GM21360 (cell line): ENCODE measurements around the gene CD300LG.

Experiments used
- ATAC-seq: cut with Tn5 transposase; IDR thresholded peaks from one replicate; pipeline ENCODE4 v1.9.1; 2021; ENCODE audit warnings: mild to moderate bottlenecking, moderate library complexity; ENCODE audit not compliant: unreplicated experiment

Gene CD300LG

DNA sequence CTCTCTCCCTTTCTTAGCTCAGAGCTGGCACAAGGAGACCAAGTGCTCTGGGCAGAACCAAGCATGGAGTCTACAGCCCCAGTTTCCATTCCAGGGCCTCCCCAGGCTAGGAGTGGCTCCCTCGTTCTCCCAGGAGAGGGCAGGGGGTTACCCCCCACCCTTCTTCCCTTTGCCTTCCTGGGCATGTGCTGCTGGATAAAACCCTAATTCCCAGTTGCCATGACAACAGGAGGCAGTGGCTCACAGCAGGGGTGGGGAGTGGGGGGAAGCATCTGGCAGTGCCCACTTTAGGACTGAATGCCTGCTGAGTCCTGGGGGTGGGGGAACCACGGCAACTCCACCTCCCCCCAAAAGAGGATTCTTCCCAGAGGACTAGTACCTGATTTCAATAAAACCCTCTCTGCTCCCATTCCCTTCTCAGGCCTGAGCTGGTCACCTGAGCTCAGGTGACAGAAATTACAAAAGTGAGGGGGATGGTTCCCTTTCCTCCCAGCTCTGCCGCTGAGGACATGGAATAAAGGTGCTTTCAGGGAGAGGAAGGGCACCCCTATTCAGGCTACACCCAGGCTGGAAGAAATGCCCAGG is 58.5 kb downstream of the CD300LG start:
- ATAC-seq, result no peak

DNA sequence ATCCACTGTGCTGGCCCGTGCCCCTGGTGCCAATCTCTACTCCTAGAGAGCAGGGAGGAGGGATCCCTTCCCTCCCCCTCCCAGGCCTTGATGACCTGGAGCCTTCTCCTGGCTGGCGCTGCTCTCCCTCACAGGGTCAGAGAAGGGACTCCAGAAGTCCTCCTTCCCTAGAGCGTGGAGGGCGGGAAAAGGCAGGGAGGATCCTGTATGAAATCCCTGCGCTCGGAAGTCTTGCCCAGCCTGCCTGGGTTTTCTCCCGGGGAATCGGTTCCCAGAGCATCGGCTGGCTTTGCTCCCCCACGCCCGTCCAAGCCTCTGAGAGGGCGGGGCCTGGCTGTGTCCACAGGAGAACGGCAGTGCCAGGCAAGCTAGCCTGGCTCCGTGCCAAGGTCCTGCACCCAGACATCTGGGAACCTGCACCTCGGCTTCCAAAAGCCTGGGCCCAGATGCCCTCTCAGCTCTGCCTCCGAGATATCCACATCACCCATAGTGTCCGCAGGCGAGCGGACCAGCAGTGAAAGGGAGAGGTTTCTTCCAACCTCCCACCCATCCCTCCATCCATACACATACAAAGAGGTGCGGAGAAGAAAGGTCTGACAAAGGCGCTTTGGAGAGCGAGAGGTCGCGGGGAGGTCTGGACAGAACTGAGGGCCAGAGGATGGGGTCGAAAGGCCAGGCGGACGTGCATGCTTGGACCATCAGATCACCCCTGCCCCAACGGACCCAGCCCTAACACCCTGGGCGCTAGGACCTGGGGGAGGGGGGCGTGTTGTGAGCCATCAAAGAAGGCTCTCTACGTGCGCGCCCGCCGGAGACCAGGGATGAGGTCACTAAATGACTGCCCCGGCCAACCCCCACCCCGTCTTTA is 59.2 kb downstream of the CD300LG start:
- no peak for ATAC-seq

DNA sequence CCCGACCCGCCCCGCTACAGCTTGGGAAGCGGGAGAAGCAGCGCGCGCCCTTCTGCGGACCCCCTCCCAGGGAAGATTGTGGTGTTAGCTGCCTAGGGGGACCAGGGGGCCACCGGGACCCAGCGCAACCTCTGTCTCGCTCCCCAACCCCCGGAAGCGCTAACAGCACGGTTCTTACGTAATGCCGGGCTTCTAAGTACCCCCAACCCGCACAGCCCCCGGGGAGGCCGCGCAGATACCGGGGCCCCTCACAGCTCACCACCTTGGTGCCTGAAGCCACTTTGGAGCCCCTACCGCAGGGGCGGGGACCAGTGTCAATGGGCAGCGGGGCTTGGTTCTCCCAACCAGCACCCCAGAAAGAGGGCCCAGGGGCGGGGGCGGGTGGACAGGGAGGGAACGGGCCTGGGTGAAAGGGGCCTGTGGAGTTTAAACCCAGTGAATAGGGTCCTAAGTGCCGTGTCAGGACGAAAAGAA is 60.0 kb downstream of the CD300LG start:
- ATAC-seq, result no peak

DNA sequence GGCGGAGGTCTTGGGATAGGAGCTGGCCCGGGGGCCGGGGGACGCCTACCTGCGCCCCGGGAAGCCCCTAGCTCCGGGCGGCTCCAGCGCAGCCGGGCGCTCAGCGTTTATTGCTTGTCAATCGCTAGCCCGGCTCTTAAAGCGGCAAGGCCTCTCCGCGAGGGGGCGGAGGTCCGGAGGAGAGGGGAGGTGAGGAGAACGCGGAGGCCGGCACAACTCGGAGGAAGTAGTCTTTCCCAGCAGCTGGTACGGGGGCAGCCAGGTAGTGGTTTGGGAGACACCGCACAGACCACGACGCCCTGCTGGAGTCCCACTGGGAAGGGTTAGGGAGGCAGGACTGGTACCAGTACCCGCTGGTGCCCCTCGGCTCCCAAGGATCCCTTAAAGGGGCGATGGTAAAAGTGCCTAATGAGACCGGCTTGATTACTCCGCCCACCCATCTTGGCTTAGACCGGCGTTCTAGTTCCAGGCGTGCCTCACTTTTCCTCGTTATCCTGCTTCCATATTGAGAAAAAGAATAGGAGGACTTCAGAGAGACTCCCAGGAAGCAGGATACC is 60.5 kb downstream of the CD300LG start, which contains the start of gene MPP2:
Gene MPP2 (minus strand): TSS at position 112 of the 557 bp plus-strand sequence. CDS start 3,076 bp downstream, outside the sequence.
- no peak for ATAC-seq

DNA sequence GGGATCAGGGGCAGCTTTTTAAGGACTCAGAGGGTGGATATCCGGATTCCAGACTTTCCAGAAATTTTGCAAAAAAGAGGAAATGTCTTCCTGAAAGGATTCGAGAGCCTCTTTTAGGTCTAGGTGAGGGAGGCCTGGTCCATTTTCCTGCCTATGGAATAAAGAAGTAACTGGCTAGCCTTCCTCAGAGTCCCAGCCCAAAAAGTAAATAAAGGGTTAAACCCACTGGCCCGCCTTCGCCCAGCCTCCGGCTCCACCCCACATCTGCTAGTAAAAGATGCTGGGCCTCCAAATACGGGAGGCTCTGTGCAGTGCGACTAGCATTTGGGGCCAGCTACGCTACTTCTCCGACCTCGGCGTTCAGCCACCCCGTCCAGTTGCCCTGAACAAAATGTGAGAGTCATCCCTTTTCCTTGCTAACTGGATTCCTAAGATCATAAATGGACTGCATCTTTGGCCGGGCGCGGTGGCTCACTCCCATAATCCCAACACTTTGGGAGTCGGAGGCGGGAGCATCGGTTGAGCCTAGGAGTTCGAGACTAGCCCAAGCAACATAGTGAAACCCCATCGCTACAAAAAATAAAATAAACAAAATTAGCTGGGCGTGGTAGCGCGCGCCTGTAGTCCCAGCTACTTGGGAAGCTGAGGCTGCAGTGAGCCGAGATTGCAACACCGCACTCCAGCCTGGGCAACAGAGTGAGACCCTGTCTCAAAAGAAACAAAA is 61.2 kb downstream of the CD300LG start:
- ATAC-seq, result no peak

DNA sequence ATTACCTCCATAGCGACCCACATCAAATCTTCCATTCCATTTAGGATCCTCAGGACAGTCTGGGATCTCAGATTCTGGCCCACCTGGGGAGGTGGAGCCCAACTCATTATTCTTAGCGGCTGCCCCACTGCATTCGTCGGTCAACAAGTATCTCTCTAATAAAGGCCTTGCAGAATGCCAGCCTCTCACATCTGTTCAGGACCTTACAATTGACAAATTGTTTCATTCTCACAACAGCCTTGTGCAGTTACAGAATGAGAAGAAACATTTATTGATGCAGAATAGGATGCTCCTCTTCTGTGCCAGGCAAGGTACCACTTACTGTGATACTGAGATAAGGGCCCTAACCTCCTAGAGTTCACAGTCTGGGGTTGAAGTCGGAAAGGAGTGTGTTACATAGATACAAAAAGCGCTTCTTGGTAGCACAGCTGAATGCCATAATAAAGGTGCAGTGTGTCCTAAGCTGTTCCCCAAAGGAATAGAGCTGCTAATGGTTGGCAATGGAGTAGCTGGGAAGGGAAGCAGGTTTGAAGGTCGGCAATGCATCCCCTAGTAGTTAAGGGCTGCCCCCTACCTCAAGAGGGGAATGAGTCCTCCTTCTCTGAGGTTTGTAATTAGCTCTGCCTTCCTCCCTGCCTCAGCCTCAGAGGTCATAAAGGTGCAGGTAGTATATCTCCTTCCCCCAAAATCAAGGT is 62.7 kb downstream of the CD300LG start:
- ATAC-seq, result no peak

DNA sequence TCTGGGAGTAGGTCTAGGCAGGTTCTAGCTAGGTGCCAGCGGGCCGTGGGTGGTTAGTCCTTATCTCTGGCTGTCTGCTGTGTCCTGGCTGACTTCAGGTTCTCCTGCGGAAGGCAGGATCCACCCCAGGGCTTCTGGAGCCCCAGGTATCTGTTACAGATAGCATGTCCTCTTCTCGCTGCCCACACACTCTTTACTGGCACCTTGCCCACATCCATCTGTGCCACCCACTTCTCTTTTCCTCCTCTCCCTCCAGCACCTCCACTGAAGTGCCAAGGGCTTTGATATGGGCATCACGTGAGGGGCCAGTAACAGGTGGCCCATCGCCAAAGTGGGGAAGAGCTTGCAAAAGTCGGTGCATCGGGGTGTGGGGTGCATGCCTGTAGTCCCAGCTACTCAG is 64.9 kb downstream of the CD300LG start:
- no peak for ATAC-seq

DNA sequence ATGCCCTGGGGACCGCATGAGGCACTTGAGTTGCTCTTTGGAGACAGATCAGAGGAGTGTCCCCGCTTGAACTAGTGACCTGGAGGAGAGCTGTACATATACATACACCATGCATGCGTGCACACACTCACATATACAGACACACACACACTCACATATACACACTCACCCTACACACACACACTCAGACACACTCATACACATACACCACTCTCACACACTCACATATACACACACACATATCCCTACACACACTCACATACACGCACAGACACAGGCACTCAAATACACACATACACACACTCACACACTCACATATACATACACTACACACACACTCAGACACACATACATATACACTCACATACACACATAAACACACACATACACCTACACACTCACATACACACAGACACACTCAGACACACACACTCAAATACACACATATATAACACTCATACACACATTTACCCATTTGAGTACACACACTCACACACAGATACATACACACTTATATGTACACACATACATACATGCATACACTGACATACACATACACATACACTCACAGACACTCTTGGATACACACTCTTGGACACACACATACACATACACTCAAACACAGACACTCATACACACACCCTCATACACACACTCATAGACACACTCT is 65.8 kb downstream of the CD300LG start:
- no peak for ATAC-seq
